CD8-positive, alpha-beta memory T cell (primary cell): ENCODE data around the gene EXD3. TPM values are rescaled to one million over a fixed set of nuclear protein-coding genes. Genes with fewer than 3 reads are reported as not detected.
"Not testable (repeated sequence)": the region's sequence is repeated elsewhere in the genome, so short reads cannot be mapped to it uniquely, and the experiment has no call there.

Source experiments
- CTCF ChIA-PET: fragments of 350-600 bp; sonication (Branson Sonifier 250); formaldehyde crosslinking; loops from one replicate; lab custom pipeline; 2021; ENCODE audit warnings: antibody characterized with exemption; lab: Charles Lee
- POLR2A ChIA-PET: fragments of 350-600 bp; sonication (Branson Sonifier 250); formaldehyde crosslinking; loops from one replicate; lab custom pipeline; 2021; ENCODE audit warnings: antibody characterized with exemption; lab: Charles Lee
- DNase-seq, 5 donors: peaks; one replicate each; pipeline versions ENCODE4 v3.0.0 to v3.0.0-alpha.2; 2020 to 2022; ENCODE audit warnings: mixed read lengths in 1 of 5
- H3K27ac ChIP-seq: one replicate; pipeline ENCODE4 v1.7.0; 2013; ENCODE audit warnings: low read depth, mild to moderate bottlenecking, low read length, moderate library complexity
- H3K27me3 ChIP-seq: 2 replicates; pipeline ENCODE4 v1.7.0; 2013; ENCODE audit warnings: low read length, mild to moderate bottlenecking; ENCODE audit not compliant: insufficient read depth, poor library complexity, severe bottlenecking
- H3K36me3 ChIP-seq: 2 replicates; pipeline ENCODE4 v1.7.0; 2013; ENCODE audit warnings: mild to moderate bottlenecking, low read length, moderate library complexity; ENCODE audit not compliant: insufficient read depth
- H3K4me1 ChIP-seq: 2 replicates; pipeline ENCODE4 v1.7.0; 2013; ENCODE audit warnings: mild to moderate bottlenecking, low read length, moderate library complexity; ENCODE audit not compliant: insufficient read depth
- H3K4me3 ChIP-seq: 2 replicates; pipeline ENCODE4 v1.7.0; 2013; ENCODE audit warnings: mild to moderate bottlenecking, low read length
- H3K9me3 ChIP-seq: 2 replicates; pipeline ENCODE4 v1.7.0; 2013; ENCODE audit warnings: mild to moderate bottlenecking, low read length
- H3K27ac Mint-ChIP-seq, 8 donors: one replicate each; pipeline ENCODE4 v1.8.0; 2020 to 2021; ENCODE audit warnings: mixed read lengths in 8 of 8, mild to moderate bottlenecking in 6 of 8, inconsistent platforms in 3 of 8, moderate library complexity in 3 of 8
- H3K27me3 Mint-ChIP-seq, 2 donors: one replicate each; pipeline ENCODE4 v1.8.0; 2020 to 2021; ENCODE audit warnings: mixed read lengths in 2 of 2, mild to moderate bottlenecking in 1 of 2, moderate library complexity in 1 of 2
- H3K36me3 Mint-ChIP-seq, 3 donors: one replicate each; pipeline ENCODE4 v1.8.0; 2020 to 2021; ENCODE audit warnings: mixed read lengths in 3 of 3, inconsistent platforms in 1 of 3, mild to moderate bottlenecking in 1 of 3
- H3K4me1 Mint-ChIP-seq, 3 donors: one replicate each; pipeline ENCODE4 v1.8.0; 2020 to 2021; ENCODE audit warnings: mixed read lengths in 3 of 3, inconsistent platforms in 1 of 3, mild to moderate bottlenecking in 1 of 3
- H3K4me3 Mint-ChIP-seq, 7 donors: one replicate each; pipeline ENCODE4 v1.8.0; 2020 to 2021; ENCODE audit warnings: mixed read lengths in 7 of 7, mild to moderate bottlenecking in 6 of 7, moderate library complexity in 4 of 7, inconsistent platforms in 2 of 7
- H3K9me3 Mint-ChIP-seq, 5 donors: one replicate each; pipeline ENCODE4 v1.8.0; 2020 to 2022; ENCODE audit warnings: mixed read lengths in 5 of 5, mild to moderate bottlenecking in 3 of 5, moderate library complexity in 2 of 5, inconsistent platforms in 1 of 5
- polyA plus RNA-seq: library from polyadenylated mRNA; unstranded; fragments of 300-500 nt; fragmentation: Illumina TruSeq; gene quantifications from one replicate; pipeline ENCODE4 v1.2.3, GENCODE V29; 2021
- total RNA-seq, 2 experiments: library from RNA; stranded (reverse); gene quantifications; one replicate each; pipeline ENCODE4 v1.2.3, GENCODE V29; 2021

EXD3 gene
- total and polyA plus RNA-seq, 3 experiments from 2014 or later, result 4.8 to 6.7 (median 6.6) TPM

GRCh38 chr9:137336735-137337134, 86.2 kb downstream of the EXD3 start:
- ChIA-PET CTCF (no interaction called here), POLR2A (no interaction called here)
- H3K36me3 ChIP-seq, result no peaks in the 10 kb centered on the region
- no peak overlapping the region for H3K4me3 ChIP-seq
- H3K9me3 Mint-ChIP-seq, result peaks cover 5 to 12% (median 7%) of the 10 kb centered on the region in 5 donors
- no peaks in the 10 kb centered on the region for H3K4me1 Mint-ChIP-seq
- no peak for DNase-seq
- no peak overlapping the region for H3K4me3 Mint-ChIP-seq
- peaks cover 0 to 21% (median 4%) of the 10 kb centered on the region in 3 donors for H3K36me3 Mint-ChIP-seq
- no peaks in the 10 kb centered on the region for H3K9me3 ChIP-seq
- H3K27ac ChIP-seq, result no peak overlapping the region
- H3K27ac Mint-ChIP-seq, result no peak overlapping the region
- H3K27me3 ChIP-seq, result no peaks in the 10 kb centered on the region
- no peaks in the 10 kb centered on the region for H3K4me1 ChIP-seq
- H3K27me3 Mint-ChIP-seq, result no peaks in the 10 kb centered on the region

GRCh38 chr9:137333016-137333671, 89.8 kb downstream of the EXD3 start:
- POLR2A ChIA-PET, result no interaction called here
- Histone ChIP-seq H3K27ac (no peak overlapping the region), H3K9me3 (no peaks in the 10 kb centered on the region), H3K36me3 (no peaks in the 10 kb centered on the region), H3K27me3 (peaks cover under 1% of the 10 kb centered on the region), H3K4me1 (no peaks in the 10 kb centered on the region), H3K4me3 (no peak overlapping the region)
- Mint-ChIP-seq H3K4me3 (no peak overlapping the region), H3K9me3 (peaks cover 7 to 14% (median 10%) of the 10 kb centered on the region in 5 donors), H3K27me3 (peaks cover 1 to 2% of the 10 kb centered on the region in 2 donors), H3K27ac (no peak overlapping the region), H3K36me3 (peaks cover 0 to 21% (median 4%) of the 10 kb centered on the region in 3 donors), H3K4me1 (no peaks in the 10 kb centered on the region)
- no peak for DNase-seq
- CTCF ChIA-PET, result no interaction called here

- Histone ChIP-seq H3K27me3 (peaks cover 7% of the 10 kb centered on the region), H3K27ac (no peak overlapping the region), H3K4me3 (no peak overlapping the region), H3K4me1 (no peaks in the 10 kb centered on the region), H3K36me3 (no peaks in the 10 kb centered on the region), H3K9me3 (no peaks in the 10 kb centered on the region)
- no peaks in the 10 kb centered on the region for H3K4me1 Mint-ChIP-seq
- peaks cover 0 to 17% (median 3%) of the 10 kb centered on the region in 3 donors for H3K36me3 Mint-ChIP-seq
- ChIA-PET CTCF (no interaction called here), POLR2A (no interaction called here)
- H3K9me3 Mint-ChIP-seq, result peaks cover 8 to 22% (median 15%) of the 10 kb centered on the region in 5 donors
- H3K4me3 Mint-ChIP-seq, result no peak overlapping the region
- no peak for DNase-seq
- peaks cover 13 to 14% of the 10 kb centered on the region in 2 donors for H3K27me3 Mint-ChIP-seq
- no peak overlapping the region for H3K27ac Mint-ChIP-seq
Observed at GRCh38 chr9:137331929-137332328, 91.0 kb downstream of the EXD3 start.

DNA sequence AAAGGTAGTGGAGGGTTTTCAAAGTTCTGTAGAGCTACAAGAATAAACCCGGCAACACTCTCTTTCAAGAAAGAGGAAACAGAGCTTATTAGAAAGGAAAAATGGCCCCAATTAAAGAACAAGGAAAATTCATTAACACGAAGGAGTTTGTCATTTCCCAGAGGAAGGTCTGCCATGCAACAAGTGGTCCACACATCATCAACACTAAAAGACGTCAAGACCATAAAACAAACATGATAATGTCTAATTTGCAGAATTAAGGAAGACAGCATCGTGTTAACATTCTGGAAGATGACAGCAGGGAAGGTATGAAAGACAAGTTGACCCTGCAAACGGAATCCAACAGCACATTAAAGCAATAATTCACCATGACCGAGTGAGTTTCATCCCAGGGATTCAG, 92.3 kb downstream of the EXD3 start:
- no peak overlapping the region for H3K4me3 Mint-ChIP-seq
- peaks cover 0 to 7% (median 4%) of the 10 kb centered on the region in 3 donors for H3K36me3 Mint-ChIP-seq
- no peak overlapping the region for H3K4me3 ChIP-seq
- no peaks in the 10 kb centered on the region for H3K36me3 ChIP-seq
- peaks cover 5 to 12% (median 10%) of the 10 kb centered on the region in 5 donors for H3K9me3 Mint-ChIP-seq
- H3K27me3 ChIP-seq, result peaks cover 16% of the 10 kb centered on the region
- ChIA-PET POLR2A (no interaction called here), CTCF (no interaction called here)
- H3K4me1 ChIP-seq, result no peaks in the 10 kb centered on the region
- DNase-seq, result no peak
- H3K9me3 ChIP-seq, result no peaks in the 10 kb centered on the region
- H3K27me3 Mint-ChIP-seq, result peaks cover 26% of the 10 kb centered on the region in 2 donors
- no peak overlapping the region for H3K27ac ChIP-seq
- no peak overlapping the region for H3K27ac Mint-ChIP-seq
- H3K4me1 Mint-ChIP-seq, result peaks cover 0 to 3% (median 0%) of the 10 kb centered on the region in 3 donors

GRCh38 chr9:137329590-137329989, 93.4 kb downstream of the EXD3 start:
- H3K36me3 ChIP-seq, H3K4me3 ChIP-seq, H3K4me1 ChIP-seq, DNase-seq, H3K36me3 Mint-ChIP-seq, POLR2A ChIA-PET, H3K9me3 ChIP-seq, CTCF ChIA-PET, H3K27ac Mint-ChIP-seq, H3K4me3 Mint-ChIP-seq, H3K4me1 Mint-ChIP-seq, H3K27ac ChIP-seq: not testable (repeated sequence)
- H3K27me3 ChIP-seq, result peaks cover 16% of the 10 kb centered on the region
- Mint-ChIP-seq H3K27me3 (peaks cover 33 to 37% of the 10 kb centered on the region in 2 donors), H3K9me3 (peaks cover 5 to 12% (median 10%) of the 10 kb centered on the region in 5 donors)

- peak in 1 of 5 donors; percentile 21 for DNase-seq
- H3K36me3 Mint-ChIP-seq, H3K4me3 ChIP-seq, POLR2A ChIA-PET, H3K4me1 ChIP-seq, H3K27ac ChIP-seq, H3K36me3 ChIP-seq, H3K9me3 ChIP-seq, CTCF ChIA-PET, H3K4me1 Mint-ChIP-seq: not testable (repeated sequence)
- peak overlapping the region in 3 of 8 donors; percentile 22 to 32 (median 25) for H3K27ac Mint-ChIP-seq
- H3K27me3 ChIP-seq, result peaks cover 16% of the 10 kb centered on the region
- peak overlapping the region in 1 of 7 donors; percentile 6 for H3K4me3 Mint-ChIP-seq
- peaks cover 5 to 12% (median 10%) of the 10 kb centered on the region in 5 donors for H3K9me3 Mint-ChIP-seq
- peaks cover 38 to 43% of the 10 kb centered on the region in 2 donors for H3K27me3 Mint-ChIP-seq
Observed at GRCh38 chr9:137327641-137328550, 95.1 kb downstream of the EXD3 start.

- H3K4me3 ChIP-seq, result no peak overlapping the region
- no peak for DNase-seq
- peak overlapping the region in 2 of 7 donors; percentile 31 to 61 for H3K4me3 Mint-ChIP-seq
- no peaks in the 10 kb centered on the region for H3K4me1 ChIP-seq
- ChIA-PET CTCF (no interaction called here), POLR2A (no interaction called here)
- no peaks in the 10 kb centered on the region for H3K36me3 ChIP-seq
- peaks cover 41 to 47% of the 10 kb centered on the region in 2 donors for H3K27me3 Mint-ChIP-seq
- H3K9me3 ChIP-seq, result no peaks in the 10 kb centered on the region
- H3K27ac ChIP-seq, result no peak overlapping the region
- H3K27ac Mint-ChIP-seq, result peak overlapping the region in 1 of 8 donors; percentile 48
- peaks cover 16% of the 10 kb centered on the region for H3K27me3 ChIP-seq
- peaks cover 5 to 12% (median 10%) of the 10 kb centered on the region in 5 donors for H3K9me3 Mint-ChIP-seq
- peaks cover 0 to 3% (median 0%) of the 10 kb centered on the region in 3 donors for H3K4me1 Mint-ChIP-seq
- peaks cover 0 to 1% (median 0%) of the 10 kb centered on the region in 3 donors for H3K36me3 Mint-ChIP-seq
Observed at GRCh38 chr9:137326445-137327065, 96.4 kb downstream of the EXD3 start.
